Activated CD4-positive, alpha-beta T cell treated with anti-CD3 and anti-CD28 coated beads, Interleukin-2, amount 50 U/mL, for 4 hours (primary cell): ENCODE measurements around the gene FEZ2.

Experiments
- DNase-seq, 2 experiments: peaks; one replicate each; pipeline ENCODE4 v3.0.0-alpha.2; 2020

The FEZ2 gene

GRCh38 chr2:36586672-36587071 lies 11.3 kb downstream of the FEZ2 start:
- DNase-seq, result no peak

- no peak for DNase-seq
Measured at GRCh38 chr2:36584148-36584794, 13.7 kb downstream of the FEZ2 start.

GRCh38 chr2:36582951-36583350 lies 15.0 kb downstream of the FEZ2 start:
- no peak for DNase-seq

GRCh38 chr2:36582538-36582937 lies 15.4 kb downstream of the FEZ2 start:
- DNase-seq, result no peak

- DNase-seq, result no peak
Measured at GRCh38 chr2:36579297-36579664, 18.7 kb downstream of the FEZ2 start.

- DNase-seq, result no peak
Measured at GRCh38 chr2:36578343-36579296, 19.3 kb downstream of the FEZ2 start.

GRCh38 chr2:36577884-36578283 lies 20.1 kb downstream of the FEZ2 start:
- no peak for DNase-seq

- DNase-seq, result no peak
Measured at GRCh38 chr2:36574560-36574959, 23.4 kb downstream of the FEZ2 start.

GRCh38 chr2:36573165-36573564 lies 24.8 kb downstream of the FEZ2 start:
- DNase-seq, result no peak

GRCh38 chr2:36572719-36573059 lies 25.3 kb downstream of the FEZ2 start:
- no peak for DNase-seq

GRCh38 chr2:36572054-36572718 lies 25.8 kb downstream of the FEZ2 start:
- no peak for DNase-seq

- no peak for DNase-seq
Measured at GRCh38 chr2:36570416-36570815, 27.6 kb downstream of the FEZ2 start.

- DNase-seq, result no peak
Measured at GRCh38 chr2:36569267-36569856, 28.6 kb downstream of the FEZ2 start.

GRCh38 chr2:36568516-36569246 lies 29.3 kb downstream of the FEZ2 start:
- no peak for DNase-seq

GRCh38 chr2:36567711-36568408 lies 30.1 kb downstream of the FEZ2 start:
- no peak for DNase-seq

GRCh38 chr2:36566887-36567286 lies 31.1 kb downstream of the FEZ2 start:
- DNase-seq, result no peak

GRCh38 chr2:36565712-36566111 lies 32.3 kb downstream of the FEZ2 start:
- DNase-seq, result no peak

- DNase-seq, result no peak
Measured at GRCh38 chr2:36564377-36564930, 33.5 kb downstream of the FEZ2 start.

GRCh38 chr2:36562973-36563532 lies 34.9 kb downstream of the FEZ2 start:
- DNase-seq, result no peak

- DNase-seq, result no peak
Measured at GRCh38 chr2:36562240-36562639, 35.7 kb downstream of the FEZ2 start.

GRCh38 chr2:36561237-36561944 lies 36.6 kb downstream of the FEZ2 start:
- DNase-seq, result no peak
